Pancreas (tissue), 10 donors: ENCODE measurements around the gene ANTKMT. TPM values are rescaled to one million over a fixed set of nuclear protein-coding genes. Genes with fewer than 3 reads are reported as not detected.

ENCODE experiments used
- ATAC-seq, 4 donors: fragments of 200-7000 bp; cut with Tn5 transposase; one replicate each; pipeline versions ENCODE4 v1.8.0 to v1.9.1; 2020; ENCODE audit warnings: mild to moderate bottlenecking in 4 of 4, moderate library complexity in 4 of 4
- DNase-seq, 6 donors: peaks; one replicate each; pipeline ENCODE4 v3.0.0-alpha.2; 2020
- FAIRE-seq: peaks from 2 replicates; lab custom pipeline; 2012; peaks lifted over from hg19 to GRCh38; lab: Jason Lieb, UNC
- H3K27ac ChIP-seq, 4 donors: fragments of 200-600 bp; sonication (generic); 1 replicate in 3 of 4; 2 replicates in 1 of 4; pipeline versions ENCODE4 v1.5.0 to v1.8.0; 2020
- H3K27me3 ChIP-seq, 4 donors: fragments of 200-600 bp; one replicate each; pipeline ENCODE4 v1.8.0; 2021
- H3K36me3 ChIP-seq, 3 donors: fragments of 200-600 bp; sonication (generic) in 1 of 3; one replicate each; pipeline versions ENCODE4 v1.5.0 to v1.8.0; 2020 to 2021
- H3K4me1 ChIP-seq, 3 donors: fragments of 200-600 bp; one replicate each; pipeline ENCODE4 v1.8.0; 2021
- H3K4me3 ChIP-seq, 4 donors: fragments of 200-600 bp; sonication (generic) in 2 of 4; one replicate each; pipeline versions ENCODE4 v1.5.0 to v1.8.0; 2020 to 2021
- H3K9me3 ChIP-seq, 4 donors: fragments of 200-600 bp; one replicate each; pipeline ENCODE4 v1.8.0; 2021
- WGBS, 2 donors: extraction: QIAGEN DNeasy Blood & Tissue Kit; methylation state at CpG; one replicate each; pipeline ENCODE4 v1.1.7; 2013; 5-methylcytosine and 5-hydroxymethylcytosine counted together
- intact Hi-C, 3 donors: fragments of 100-400 bp; cut with DNase I; formaldehyde crosslinking; loops; one replicate each; pipeline versions ENCODE4 v1.11.1 to v1.14.2; 2022
- polyA plus RNA-seq, 2 donors: library from polyadenylated mRNA; stranded (reverse); fragments of 200-250 nt; gene quantifications; one replicate each; pipeline ENCODE4 v1.2.3, GENCODE V29; 2013
- total RNA-seq, 6 donors: library from RNA; stranded (reverse); fragmentation: NEBNext Ultra II Directional in 4 of 6; extraction: Animal tissue kit (Norgen Biotek cat#: 25700) in 4 of 6; gene quantifications; one replicate each; pipeline versions ENCODE4 v1.2.1 to v1.2.4, GENCODE V29; 2021 to 2023
- TF ChIP-seq, protein P1 (sequence below), 4 donors: fragments of 200-600 bp; sonication (generic) in 3 of 4; IDR thresholded peaks; one replicate each; pipeline versions ENCODE4 v1.5.0 to v1.8.0; 2021; ENCODE audit warnings: antibody characterized with exemption in 4 of 4
- donor health status: healthy with polysubstance abuse.
- donor health status: DM: no; HTN: no; CAD: no; lungs with moderate emphysema.
- donor health status: DM: no; HTN: no; CAD: no.
- donor health status: control.
- donor health status: control.
- donor health status: Bipolar disorder and iron deficiency.
- donor health status: DM: yes; HTN: yes; CAD: no.
- donor health status: DM: no; HTN: no; CAD: no.
- donor health status: DM: no; HTN: no; CAD: no.
- donor health status: DM: yes; HTN: yes; CAD: no.

Gene ANTKMT
- total and polyA plus RNA-seq, 8 donors: 12.2 to 41.7 (median 22.1) TPM

DNA sequence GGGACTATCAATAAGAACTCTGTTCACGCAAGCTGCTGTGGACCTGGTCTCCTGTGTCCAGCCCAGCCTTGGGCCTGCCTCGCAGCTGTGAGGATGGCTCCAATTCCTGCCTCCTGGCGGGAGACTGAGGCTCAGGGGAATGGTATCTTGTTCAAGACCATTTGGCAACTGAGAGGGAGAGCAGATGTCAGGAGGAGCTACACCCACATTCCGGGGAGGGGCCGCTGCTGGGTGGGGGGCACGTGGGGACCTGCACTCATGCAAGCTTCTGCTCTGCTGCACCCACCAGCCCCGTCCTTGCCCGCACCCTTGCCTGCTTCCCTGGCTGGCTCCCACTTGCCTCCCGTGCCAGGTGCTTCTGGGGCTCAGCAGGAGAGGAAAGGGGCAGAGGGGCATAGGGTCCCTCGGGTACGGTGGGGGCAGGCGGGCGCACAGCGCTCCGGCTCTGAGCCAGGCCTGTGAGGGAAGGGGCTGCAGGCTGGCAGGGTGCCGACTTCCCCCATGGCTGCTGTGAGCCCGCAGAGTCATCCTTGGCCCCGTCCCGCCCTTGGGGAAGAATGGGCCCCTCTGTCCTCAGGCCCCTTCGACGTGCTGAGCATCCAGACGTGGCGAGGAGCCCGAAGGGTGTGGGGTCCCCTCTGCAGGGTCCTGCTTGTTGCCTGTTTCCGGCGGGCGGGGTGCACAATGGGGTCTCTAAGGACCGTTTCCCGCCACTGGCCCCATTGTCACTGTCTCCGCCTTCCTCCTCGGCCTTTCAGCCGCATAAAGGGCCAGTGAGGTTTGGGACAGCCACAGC is 3.3 kb upstream of the ANTKMT start:
- 77 to 83% methylated on average over 31 to 32 of the region's 32 CpGs for WGBS, 2 donors
- no peak overlapping the region for H3K4me3 ChIP-seq
- H3K9me3 ChIP-seq: no peaks in the 10 kb centered on the region
- intact Hi-C loops: loop anchor here in 1 of 3 donors (10.0 kb wide), 1 partner anchor 337 kb away; no protein-coding TSS in a partner anchor
- ATAC-seq (no peak), FAIRE-seq (no peak), DNase-seq (no peak)
- H3K4me1 ChIP-seq: peaks cover 6 to 28% (median 21%) of the 10 kb centered on the region in 3 donors
- no peaks in the 10 kb centered on the region for H3K27me3 ChIP-seq
- no peak overlapping the region for H3K27ac ChIP-seq
- no peaks in the 10 kb centered on the region for H3K36me3 ChIP-seq
- TF ChIP-seq, protein P1, sequence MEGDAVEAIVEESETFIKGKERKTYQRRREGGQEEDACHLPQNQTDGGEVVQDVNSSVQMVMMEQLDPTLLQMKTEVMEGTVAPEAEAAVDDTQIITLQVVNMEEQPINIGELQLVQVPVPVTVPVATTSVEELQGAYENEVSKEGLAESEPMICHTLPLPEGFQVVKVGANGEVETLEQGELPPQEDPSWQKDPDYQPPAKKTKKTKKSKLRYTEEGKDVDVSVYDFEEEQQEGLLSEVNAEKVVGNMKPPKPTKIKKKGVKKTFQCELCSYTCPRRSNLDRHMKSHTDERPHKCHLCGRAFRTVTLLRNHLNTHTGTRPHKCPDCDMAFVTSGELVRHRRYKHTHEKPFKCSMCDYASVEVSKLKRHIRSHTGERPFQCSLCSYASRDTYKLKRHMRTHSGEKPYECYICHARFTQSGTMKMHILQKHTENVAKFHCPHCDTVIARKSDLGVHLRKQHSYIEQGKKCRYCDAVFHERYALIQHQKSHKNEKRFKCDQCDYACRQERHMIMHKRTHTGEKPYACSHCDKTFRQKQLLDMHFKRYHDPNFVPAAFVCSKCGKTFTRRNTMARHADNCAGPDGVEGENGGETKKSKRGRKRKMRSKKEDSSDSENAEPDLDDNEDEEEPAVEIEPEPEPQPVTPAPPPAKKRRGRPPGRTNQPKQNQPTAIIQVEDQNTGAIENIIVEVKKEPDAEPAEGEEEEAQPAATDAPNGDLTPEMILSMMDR (IDR thresholded peaks at IDR 0.05): no peak

DNA sequence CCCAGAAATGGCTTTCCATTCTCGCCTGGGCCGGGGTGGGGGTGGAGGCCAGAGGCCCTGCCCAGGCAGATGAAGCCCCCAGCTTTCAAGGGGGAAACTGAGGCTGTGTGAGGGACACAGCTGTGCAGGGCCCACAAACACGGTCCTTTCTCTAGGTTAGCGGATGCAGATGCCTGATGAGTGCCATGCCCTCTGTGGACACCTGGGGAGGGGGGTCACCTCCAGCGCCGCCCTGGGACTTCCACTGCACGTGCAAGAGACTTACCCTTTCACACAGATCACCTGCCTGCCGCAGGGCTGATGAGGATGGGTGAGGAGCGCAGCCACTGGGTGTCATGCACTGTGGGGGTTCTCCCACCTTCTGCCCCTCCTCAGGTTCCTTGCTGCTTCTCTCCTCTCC is 2.6 kb upstream of the ANTKMT start:
- no peaks in the 10 kb centered on the region for H3K27me3 ChIP-seq
- H3K4me1 ChIP-seq: peaks cover 6 to 28% (median 21%) of the 10 kb centered on the region in 3 donors
- TF ChIP-seq, protein P1 (IDR thresholded peaks at IDR 0.05): no peak
- H3K27ac ChIP-seq: no peak overlapping the region
- H3K36me3 ChIP-seq: no peaks in the 10 kb centered on the region
- H3K9me3 ChIP-seq: no peaks in the 10 kb centered on the region
- ATAC-seq (no peak), DNase-seq (no peak), FAIRE-seq (no peak)
- intact Hi-C loops: loop anchor here in 1 of 3 donors (10.0 kb wide), 1 partner anchor 336 kb away; no protein-coding TSS in a partner anchor
- H3K4me3 ChIP-seq: no peak overlapping the region
- 93 to 94% methylated on average over 9 of the region's 9 CpGs for WGBS, 2 donors

DNA sequence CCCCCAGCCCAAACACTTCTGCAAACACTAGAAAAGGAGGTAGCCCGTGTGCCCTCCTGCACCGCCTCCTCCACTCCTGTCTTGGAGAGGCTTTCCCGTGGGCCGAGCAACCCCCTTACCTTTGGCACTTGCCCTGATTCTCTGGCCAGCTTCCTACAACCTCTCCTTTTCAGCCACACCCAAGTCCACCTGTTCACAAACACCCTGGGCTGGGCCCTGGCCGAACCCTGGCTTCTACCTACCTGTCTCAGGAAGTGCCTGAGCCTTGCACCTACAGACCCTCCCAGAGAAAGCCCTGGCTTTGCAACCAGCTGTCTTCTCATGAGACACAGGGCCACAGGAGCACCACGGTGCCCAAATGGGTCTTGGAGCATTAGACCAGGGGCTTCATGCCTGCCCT is 2.0 kb upstream of the ANTKMT start:
- ATAC-seq (no peak), FAIRE-seq (no peak), DNase-seq (no peak)
- H3K27ac ChIP-seq: no peak overlapping the region
- TF ChIP-seq, protein P1 (IDR thresholded peaks at IDR 0.05): no peak
- intact Hi-C loops: loop anchor here in 1 of 3 donors (10.0 kb wide), 1 partner anchor 336 kb away; no protein-coding TSS in a partner anchor
- H3K36me3 ChIP-seq: no peaks in the 10 kb centered on the region
- no peaks in the 10 kb centered on the region for H3K27me3 ChIP-seq
- H3K9me3 ChIP-seq: no peaks in the 10 kb centered on the region
- 71 to 86% methylated on average over 6 of the region's 6 CpGs for WGBS, 2 donors
- H3K4me1 ChIP-seq: peaks cover 6 to 28% (median 21%) of the 10 kb centered on the region in 3 donors
- no peak overlapping the region for H3K4me3 ChIP-seq

DNA sequence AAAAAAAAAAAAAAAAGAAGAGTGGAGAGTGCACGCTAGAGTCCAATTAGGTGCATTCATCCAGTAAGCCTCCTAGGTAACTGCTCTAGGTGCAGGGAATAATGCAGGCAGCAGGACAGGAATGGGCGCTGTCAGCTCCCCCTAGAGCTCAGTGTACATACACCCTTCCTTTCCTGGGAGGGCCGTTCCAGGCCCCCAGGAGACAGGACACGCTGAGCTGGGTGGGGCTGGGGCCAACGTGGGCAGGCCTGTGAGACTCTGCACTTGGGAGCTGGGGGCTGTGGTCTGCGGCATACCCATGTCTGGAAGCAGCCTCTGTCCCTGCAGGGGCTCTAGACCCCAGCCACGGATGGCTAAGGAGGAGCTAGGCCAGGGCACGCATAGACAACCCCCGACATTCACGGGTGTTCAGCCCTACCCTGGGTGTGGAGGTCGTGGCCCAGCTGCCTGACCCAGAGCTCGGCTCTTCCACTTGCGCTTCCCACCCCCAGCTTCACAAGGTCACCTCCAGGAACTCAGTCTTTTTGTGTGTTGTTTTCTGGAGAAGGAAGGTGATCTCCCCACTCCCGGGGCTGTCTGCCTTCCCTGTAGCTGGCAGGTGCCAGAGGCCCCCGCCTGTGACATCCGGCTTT is 1.0 kb upstream of the ANTKMT start:
- H3K4me3 ChIP-seq: peak overlapping the region; percentile 74 to 89 (median 76)
- DNase-seq: peak in 1 of 6 donors; percentile 34
- peaks cover 6 to 25% (median 21%) of the 10 kb centered on the region in 3 donors for H3K4me1 ChIP-seq
- 9 to 10% methylated on average over 16 of the region's 16 CpGs for WGBS, 2 donors
- H3K9me3 ChIP-seq: no peaks in the 10 kb centered on the region
- no peaks in the 10 kb centered on the region for H3K27me3 ChIP-seq
- no peaks in the 10 kb centered on the region for H3K36me3 ChIP-seq
- ATAC-seq: no peak
- no peak for FAIRE-seq
- peak overlapping the region; percentile 81 to 84 (median 83) for H3K27ac ChIP-seq
- TF ChIP-seq, protein P1 (IDR thresholded peaks at IDR 0.05): no peak
- intact Hi-C loops: loop anchor here in 1 of 3 donors (10.0 kb wide), 1 partner anchor 335 kb away; no protein-coding TSS in a partner anchor
